Measurements from ENCODE around the gene GPR87. TPM values are rescaled to one million over a fixed set of nuclear protein-coding genes. Genes with fewer than 3 reads are reported as not detected.

GPR87 gene
- total RNA-seq, 1 donor from 2014 or later = 5.5 TPM

- TF ChIP-seq, protein P1, sequence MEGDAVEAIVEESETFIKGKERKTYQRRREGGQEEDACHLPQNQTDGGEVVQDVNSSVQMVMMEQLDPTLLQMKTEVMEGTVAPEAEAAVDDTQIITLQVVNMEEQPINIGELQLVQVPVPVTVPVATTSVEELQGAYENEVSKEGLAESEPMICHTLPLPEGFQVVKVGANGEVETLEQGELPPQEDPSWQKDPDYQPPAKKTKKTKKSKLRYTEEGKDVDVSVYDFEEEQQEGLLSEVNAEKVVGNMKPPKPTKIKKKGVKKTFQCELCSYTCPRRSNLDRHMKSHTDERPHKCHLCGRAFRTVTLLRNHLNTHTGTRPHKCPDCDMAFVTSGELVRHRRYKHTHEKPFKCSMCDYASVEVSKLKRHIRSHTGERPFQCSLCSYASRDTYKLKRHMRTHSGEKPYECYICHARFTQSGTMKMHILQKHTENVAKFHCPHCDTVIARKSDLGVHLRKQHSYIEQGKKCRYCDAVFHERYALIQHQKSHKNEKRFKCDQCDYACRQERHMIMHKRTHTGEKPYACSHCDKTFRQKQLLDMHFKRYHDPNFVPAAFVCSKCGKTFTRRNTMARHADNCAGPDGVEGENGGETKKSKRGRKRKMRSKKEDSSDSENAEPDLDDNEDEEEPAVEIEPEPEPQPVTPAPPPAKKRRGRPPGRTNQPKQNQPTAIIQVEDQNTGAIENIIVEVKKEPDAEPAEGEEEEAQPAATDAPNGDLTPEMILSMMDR (conservative IDR thresholded peaks at IDR 0.05) = no peak
- H3K27ac Mint-ChIP-seq = peak overlapping the region; percentile 97
- DNase-seq (ENCODE audit: extremely low spot score, unreplicated experiment) = no peak
- H3K4me3 Mint-ChIP-seq = no peak overlapping the region
- H3K36me3 Mint-ChIP-seq = peaks cover 4% of the 10 kb centered on the region
- H3K4me1 Mint-ChIP-seq (ENCODE audit: unreplicated experiment) = peaks cover 5% of the 10 kb centered on the region
- no peaks in the 10 kb centered on the region for H3K27me3 Mint-ChIP-seq
- H3K9me3 Mint-ChIP-seq = no peaks in the 10 kb centered on the region
These were observed 8.8 kb downstream of the GPR87 start for GRCh38 chr3:151307583-151308488.

- Mint-ChIP-seq H3K36me3 (peaks cover 5% of the 10 kb centered on the region), H3K9me3 (no peaks in the 10 kb centered on the region), H3K27ac (peak overlapping the region; percentile 97), H3K4me3 (peak overlapping the region; percentile 46), H3K4me1 (ENCODE audit: unreplicated experiment) (peaks cover 5% of the 10 kb centered on the region), H3K27me3 (no peaks in the 10 kb centered on the region)
- TF ChIP-seq, protein P1 (conservative IDR thresholded peaks at IDR 0.05) = no peak
- DNase-seq (ENCODE audit: extremely low spot score, unreplicated experiment) = no peak
These were observed 9.5 kb downstream of the GPR87 start for GRCh38 chr3:151307131-151307530.

DNA sequence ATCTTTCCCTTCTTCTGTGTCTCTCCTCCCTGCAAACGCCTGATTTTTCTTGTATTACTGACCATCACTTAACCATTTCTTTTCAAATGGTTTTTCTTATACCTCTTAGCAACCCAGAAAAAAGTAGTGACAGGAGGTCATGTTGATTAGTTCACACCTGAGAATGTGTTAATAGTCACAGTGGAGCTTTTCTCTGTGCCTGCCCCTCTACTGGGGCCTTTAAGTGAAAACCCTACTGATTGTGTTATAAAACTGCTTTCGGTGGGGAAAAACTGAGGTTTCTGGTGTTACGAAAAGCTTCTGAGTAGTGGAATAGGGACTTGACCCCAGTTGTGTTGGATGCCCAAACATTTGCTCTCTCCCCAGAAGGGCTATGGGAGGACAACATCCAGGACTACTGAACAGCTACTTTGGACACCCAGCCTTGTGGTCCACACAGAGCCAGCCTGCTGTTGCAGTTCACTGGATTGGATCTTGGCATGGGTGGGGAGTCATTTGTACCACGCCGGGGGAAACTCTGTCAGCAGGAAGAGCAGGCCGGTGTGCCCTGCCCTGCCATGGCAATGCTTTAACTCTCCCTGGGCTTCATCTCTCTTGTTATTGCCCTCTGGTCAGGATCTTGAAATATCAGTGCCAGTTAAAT, 10.3 kb downstream of the GPR87 start:
- H3K4me1 Mint-ChIP-seq (ENCODE audit: unreplicated experiment) = peaks cover 5% of the 10 kb centered on the region
- no peak for DNase-seq (ENCODE audit: extremely low spot score, unreplicated experiment)
- TF ChIP-seq, protein P1 (conservative IDR thresholded peaks at IDR 0.05) = no peak
- no peaks in the 10 kb centered on the region for H3K27me3 Mint-ChIP-seq
- peak overlapping the region; percentile 97 for H3K27ac Mint-ChIP-seq
- no peak overlapping the region for H3K4me3 Mint-ChIP-seq
- no peaks in the 10 kb centered on the region for H3K9me3 Mint-ChIP-seq
- peaks cover 5% of the 10 kb centered on the region for H3K36me3 Mint-ChIP-seq

DNA sequence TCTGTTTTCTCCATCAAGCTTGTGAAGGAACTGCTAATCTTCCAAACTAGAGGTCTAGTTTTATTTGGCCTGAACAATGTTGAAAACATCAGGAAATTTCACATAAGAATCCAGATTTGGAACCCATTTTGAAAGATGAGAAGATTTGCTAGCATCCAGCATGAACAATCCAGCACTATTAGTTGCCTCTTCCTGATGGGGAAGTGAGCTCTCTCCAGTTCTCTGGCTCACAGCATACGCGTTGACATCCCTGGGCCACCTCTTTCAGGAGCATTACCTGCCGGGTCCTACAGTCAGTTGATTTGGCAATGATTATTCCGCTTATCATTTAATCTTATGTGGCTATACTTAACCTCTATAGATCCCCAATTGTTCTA, 10.9 kb downstream of the GPR87 start:
- peak overlapping the region; percentile 65 for H3K4me3 Mint-ChIP-seq
- H3K27me3 Mint-ChIP-seq = no peaks in the 10 kb centered on the region
- peaks cover 5% of the 10 kb centered on the region for H3K36me3 Mint-ChIP-seq
- peak overlapping the region; percentile 97 for H3K27ac Mint-ChIP-seq
- TF ChIP-seq, protein P1 (conservative IDR thresholded peaks at IDR 0.05) = no peak
- DNase-seq (ENCODE audit: extremely low spot score, unreplicated experiment) = no peak
- H3K9me3 Mint-ChIP-seq = no peaks in the 10 kb centered on the region
- H3K4me1 Mint-ChIP-seq (ENCODE audit: unreplicated experiment) = peaks cover 7% of the 10 kb centered on the region

GRCh38 chr3:151305060-151305774, 11.4 kb downstream of the GPR87 start:
- Mint-ChIP-seq H3K9me3 (no peaks in the 10 kb centered on the region), H3K4me1 (ENCODE audit: unreplicated experiment) (peaks cover 11% of the 10 kb centered on the region), H3K4me3 (peak overlapping the region; percentile 65), H3K36me3 (peaks cover 5% of the 10 kb centered on the region), H3K27ac (peak overlapping the region; percentile 97), H3K27me3 (no peaks in the 10 kb centered on the region)
- TF ChIP-seq, protein P1 (conservative IDR thresholded peaks at IDR 0.05) = no peak
- no peak for DNase-seq (ENCODE audit: extremely low spot score, unreplicated experiment)

Measured in type B pancreatic cell (in vitro differentiated cells).